ENCODE measurements around the gene IRF7.

The IRF7 gene

GRCh38 chr11:614021-614622 is 1.6 kb downstream of the IRF7 start:
- H4K20me1 ChIP-seq (ENCODE audit: insufficient read depth, low read length), result peaks cover 20% of the 10 kb centered on the region

GRCh38 chr11:613369-613968 is 2.3 kb downstream of the IRF7 start:
- H3K9ac ChIP-seq (ENCODE audit: low read length), result no peak overlapping the region
- H4K20me1 ChIP-seq (ENCODE audit: insufficient read depth, low read length), result peaks cover 20% of the 10 kb centered on the region
- peaks cover 41% of the 10 kb centered on the region for H3K36me3 ChIP-seq (replicated peaks; ENCODE audit: low read depth, low read length)
- H3K27ac ChIP-seq (ENCODE audit: low read length), result no peak overlapping the region
- H2AFZ ChIP-seq (ENCODE audit: low read depth, low read length), result no peak overlapping the region
- no peak overlapping the region for H3K4me3 ChIP-seq (ENCODE audit: low read length)
- peaks cover 5% of the 10 kb centered on the region; the same call in 1 of the 2 replicates for H3K79me2 ChIP-seq (ENCODE audit: low read length)
- peaks cover 20% of the 10 kb centered on the region for H3K4me1 ChIP-seq (ENCODE audit: low read length)
- no peak overlapping the region for H3K4me2 ChIP-seq (ENCODE audit: low read length)
- no peaks in the 10 kb centered on the region for H3K9me3 ChIP-seq (ENCODE audit: insufficient read depth, low read length)
- H3K27me3 ChIP-seq (ENCODE audit: low read depth, low read length), result no peaks in the 10 kb centered on the region
- TF ChIP-seq CTCF (IDR thresholded peaks at IDR 0.05; ENCODE audit: low read depth, low read length) (no peak), EZH2phosphoT487 (IDR thresholded peaks at IDR 0.05; ENCODE audit: low read depth) (no peak)

More at GRCh38 chr11:614021-614622, 1.6 kb downstream of the IRF7 start:
- Histone ChIP-seq H3K9me3 (ENCODE audit: insufficient read depth, low read length) (no peaks in the 10 kb centered on the region), H3K9ac (ENCODE audit: low read length) (no peak overlapping the region), H3K4me1 (ENCODE audit: low read length) (peaks cover 20% of the 10 kb centered on the region), H3K36me3 (replicated peaks; ENCODE audit: low read depth, low read length) (peaks cover 38% of the 10 kb centered on the region), H3K4me2 (ENCODE audit: low read length) (peak overlapping the region; percentile 84; the same call in 1 of the 2 replicates), H3K4me3 (ENCODE audit: low read length) (no peak overlapping the region), H3K27me3 (ENCODE audit: low read depth, low read length) (no peaks in the 10 kb centered on the region), H3K79me2 (ENCODE audit: low read length) (peaks cover 5% of the 10 kb centered on the region; the same call in 1 of the 2 replicates), H2AFZ (ENCODE audit: low read depth, low read length) (no peak overlapping the region), H3K27ac (ENCODE audit: low read length) (no peak overlapping the region)
- TF ChIP-seq CTCF (IDR thresholded peaks at IDR 0.05; ENCODE audit: low read depth, low read length) (no peak), EZH2phosphoT487 (IDR thresholded peaks at IDR 0.05; ENCODE audit: low read depth) (no peak)

- Histone ChIP-seq H3K9ac (ENCODE audit: low read length) (no peak overlapping the region), H3K27me3 (ENCODE audit: low read depth, low read length) (no peaks in the 10 kb centered on the region), H3K27ac (ENCODE audit: low read length) (no peak overlapping the region), H3K79me2 (ENCODE audit: low read length) (peaks cover 5% of the 10 kb centered on the region; the same call in 1 of the 2 replicates), H3K4me3 (ENCODE audit: low read length) (no peak overlapping the region), H3K4me2 (ENCODE audit: low read length) (no peak overlapping the region), H3K9me3 (ENCODE audit: insufficient read depth, low read length) (no peaks in the 10 kb centered on the region), H3K4me1 (ENCODE audit: low read length) (peaks cover 20% of the 10 kb centered on the region), H2AFZ (ENCODE audit: low read depth, low read length) (no peak overlapping the region), H3K36me3 (replicated peaks; ENCODE audit: low read depth, low read length) (peaks cover 46% of the 10 kb centered on the region), H4K20me1 (ENCODE audit: insufficient read depth, low read length) (peaks cover 20% of the 10 kb centered on the region)
- TF ChIP-seq EZH2phosphoT487 (IDR thresholded peaks at IDR 0.05; ENCODE audit: low read depth) (no peak), CTCF (IDR thresholded peaks at IDR 0.05; ENCODE audit: low read depth, low read length) (no peak)
These were observed 2.8 kb downstream of the IRF7 start for GRCh38 chr11:612961-613300.

- Histone ChIP-seq H3K79me2 (ENCODE audit: low read length) (peaks cover 5% of the 10 kb centered on the region; the same call in 1 of the 2 replicates), H3K27ac (ENCODE audit: low read length) (no peak overlapping the region), H3K27me3 (ENCODE audit: low read depth, low read length) (no peaks in the 10 kb centered on the region), H3K4me1 (ENCODE audit: low read length) (peaks cover 20% of the 10 kb centered on the region), H3K9me3 (ENCODE audit: insufficient read depth, low read length) (no peaks in the 10 kb centered on the region), H3K4me2 (ENCODE audit: low read length) (no peak overlapping the region), H3K9ac (ENCODE audit: low read length) (no peak overlapping the region), H4K20me1 (ENCODE audit: insufficient read depth, low read length) (peaks cover 20% of the 10 kb centered on the region), H2AFZ (ENCODE audit: low read depth, low read length) (no peak overlapping the region), H3K4me3 (ENCODE audit: low read length) (no peak overlapping the region), H3K36me3 (replicated peaks; ENCODE audit: low read depth, low read length) (peaks cover 50% of the 10 kb centered on the region)
- TF ChIP-seq EZH2phosphoT487 (IDR thresholded peaks at IDR 0.05; ENCODE audit: low read depth) (no peak), CTCF (IDR thresholded peaks at IDR 0.05; ENCODE audit: low read depth, low read length) (no peak)
These were observed 3.4 kb downstream of the IRF7 start for GRCh38 chr11:612201-612960.
